Vagina (tissue), 2 donors: ENCODE data around the gene SEPTIN6.

Experiments
- POLR2A ChIP-seq, 2 donors: fragments of 450-650 bp; IDR thresholded peaks; one replicate each; pipeline ENCODE4 v1.6.1; 2017; ENCODE audit warnings: antibody characterized with exemption in 2 of 2, mild to moderate bottlenecking in 2 of 2, moderate library complexity in 2 of 2
- POLR2AphosphoS5 ChIP-seq, 2 donors: sonication (generic); formaldehyde crosslinking; IDR thresholded peaks; one replicate each; pipeline ENCODE4 v1.9.0; 2017; ENCODE audit warnings: antibody characterized with exemption in 2 of 2, mild to moderate bottlenecking in 2 of 2, low read depth in 1 of 2; ENCODE audit not compliant: insufficient read depth in 1 of 2
- TF ChIP-seq, protein P1 (sequence below), 3 experiments: fragments of 450-650 bp in 2 of 3; fragments of 200-600 bp in 1 of 3; sonication (generic) in 1 of 3; IDR thresholded peaks; one replicate each; pipeline ENCODE4 v1.5.1; 2017 to 2019; ENCODE audit warnings: antibody characterized with exemption in 3 of 3, mild to moderate bottlenecking in 2 of 3, moderate library complexity in 2 of 3

DNA sequence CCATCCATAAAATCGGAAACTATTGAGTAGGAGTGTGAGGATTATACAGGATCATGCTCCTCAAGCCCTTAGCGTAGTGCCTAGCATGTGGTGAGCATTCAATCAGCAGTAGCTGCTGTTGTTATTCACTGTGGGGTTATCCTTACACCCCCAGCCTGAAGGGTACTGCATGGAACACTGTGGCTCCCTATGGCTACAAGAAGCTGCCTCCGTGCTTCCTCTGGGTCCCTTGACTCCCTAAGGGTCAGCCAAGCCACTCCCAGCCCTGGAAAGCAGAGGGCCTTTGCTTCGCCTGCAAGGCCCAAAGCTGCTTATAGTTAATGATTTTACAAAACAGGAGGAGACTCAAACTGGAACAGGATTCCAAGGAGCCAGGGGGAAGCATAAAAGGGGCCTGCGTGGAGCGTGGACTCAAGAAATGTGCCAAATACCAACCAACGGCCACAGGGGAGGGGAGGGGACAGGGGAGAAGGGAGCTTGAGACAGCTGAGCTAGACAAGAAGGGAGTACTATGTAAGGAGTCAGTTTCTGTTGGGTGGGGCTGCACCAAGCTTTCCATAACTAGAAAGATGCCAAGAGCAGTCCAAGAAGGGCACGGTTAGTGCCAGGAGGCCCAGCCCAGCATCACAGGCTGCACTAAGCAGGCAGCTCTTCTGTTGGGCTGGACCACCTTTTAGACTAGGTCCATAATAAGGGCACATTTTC is 15.9 kb downstream of the SEPTIN6 start:
- TF ChIP-seq, protein P1, sequence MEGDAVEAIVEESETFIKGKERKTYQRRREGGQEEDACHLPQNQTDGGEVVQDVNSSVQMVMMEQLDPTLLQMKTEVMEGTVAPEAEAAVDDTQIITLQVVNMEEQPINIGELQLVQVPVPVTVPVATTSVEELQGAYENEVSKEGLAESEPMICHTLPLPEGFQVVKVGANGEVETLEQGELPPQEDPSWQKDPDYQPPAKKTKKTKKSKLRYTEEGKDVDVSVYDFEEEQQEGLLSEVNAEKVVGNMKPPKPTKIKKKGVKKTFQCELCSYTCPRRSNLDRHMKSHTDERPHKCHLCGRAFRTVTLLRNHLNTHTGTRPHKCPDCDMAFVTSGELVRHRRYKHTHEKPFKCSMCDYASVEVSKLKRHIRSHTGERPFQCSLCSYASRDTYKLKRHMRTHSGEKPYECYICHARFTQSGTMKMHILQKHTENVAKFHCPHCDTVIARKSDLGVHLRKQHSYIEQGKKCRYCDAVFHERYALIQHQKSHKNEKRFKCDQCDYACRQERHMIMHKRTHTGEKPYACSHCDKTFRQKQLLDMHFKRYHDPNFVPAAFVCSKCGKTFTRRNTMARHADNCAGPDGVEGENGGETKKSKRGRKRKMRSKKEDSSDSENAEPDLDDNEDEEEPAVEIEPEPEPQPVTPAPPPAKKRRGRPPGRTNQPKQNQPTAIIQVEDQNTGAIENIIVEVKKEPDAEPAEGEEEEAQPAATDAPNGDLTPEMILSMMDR (IDR thresholded peaks at IDR 0.05): no peak
- TF ChIP-seq POLR2A (IDR thresholded peaks at IDR 0.05) (no peak), POLR2AphosphoS5 (IDR thresholded peaks at IDR 0.05; ENCODE audit: insufficient read depth in 1 of 2, low read depth in 1 of 2) (no peak)
